Neural crest cell (in vitro differentiated cells): ENCODE results near the gene FLYWCH1. TPM values are rescaled to one million over a fixed set of nuclear protein-coding genes. Genes with fewer than 3 reads are reported as not detected.

Experiments used
- DNase-seq: peaks from one replicate; pipeline ENCODE4 v3.0.0; 2021; ENCODE audit warnings: low read depth, mixed read lengths, low spot score
- H3K27ac Mint-ChIP-seq: one replicate; pipeline ENCODE4 v1.8.0; 2021; ENCODE audit warnings: mild to moderate bottlenecking, mixed read lengths; ENCODE audit not compliant: unreplicated experiment
- H3K27me3 Mint-ChIP-seq: 2 replicates; pipeline ENCODE4 v1.8.0; 2021; ENCODE audit warnings: low read depth, mild to moderate bottlenecking, mixed read lengths
- H3K36me3 Mint-ChIP-seq: 2 replicates; pipeline ENCODE4 v1.8.0; 2021; ENCODE audit warnings: low read depth, mild to moderate bottlenecking, mixed read lengths
- H3K4me1 Mint-ChIP-seq: 2 replicates; pipeline ENCODE4 v1.8.0; 2021; ENCODE audit warnings: mixed read lengths
- H3K4me3 Mint-ChIP-seq: one replicate; pipeline ENCODE4 v1.8.0; 2021; ENCODE audit warnings: mild to moderate bottlenecking, mixed read lengths
- H3K9me3 Mint-ChIP-seq: 2 replicates; pipeline ENCODE4 v1.8.0; 2021; ENCODE audit warnings: mixed read lengths
- total RNA-seq: library from RNA; stranded (reverse); gene quantifications from 2 replicates; pipeline ENCODE4 v1.2.1, GENCODE V29; 2021
- TF ChIP-seq, protein P1 (sequence below): fragments of 200-600 bp; sonication (generic); conservative IDR thresholded peaks from 2 replicates; pipeline ENCODE4 v1.5.0; 2021; ENCODE audit warnings: antibody characterized with exemption, mild to moderate bottlenecking

Gene FLYWCH1
- total RNA-seq, 1 donor from 2014 or later: 26.4 TPM

DNA sequence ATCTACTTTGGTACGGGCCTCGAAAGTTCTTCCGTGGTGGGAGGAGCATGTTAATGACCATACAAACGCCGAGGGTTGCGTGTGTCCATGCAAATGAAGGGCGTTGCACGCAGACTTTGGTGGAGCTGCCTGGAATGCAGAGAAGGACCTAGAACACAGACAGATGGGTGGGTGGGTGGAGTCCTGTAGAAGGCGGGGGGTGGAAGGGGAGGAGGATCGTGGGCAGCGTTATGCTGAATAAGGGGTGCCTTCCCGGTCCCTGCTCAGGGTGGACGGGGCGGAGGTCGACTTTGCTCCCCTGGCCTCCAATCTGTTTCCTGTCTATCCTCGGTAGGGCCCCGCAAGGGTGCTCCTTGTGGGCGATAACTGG, 56.6 kb downstream of the FLYWCH1 start:
- peaks cover 40% of the 10 kb centered on the region for H3K27me3 Mint-ChIP-seq
- H3K4me3 Mint-ChIP-seq: peak overlapping the region; percentile 87
- no peak for DNase-seq
- TF ChIP-seq, protein P1, sequence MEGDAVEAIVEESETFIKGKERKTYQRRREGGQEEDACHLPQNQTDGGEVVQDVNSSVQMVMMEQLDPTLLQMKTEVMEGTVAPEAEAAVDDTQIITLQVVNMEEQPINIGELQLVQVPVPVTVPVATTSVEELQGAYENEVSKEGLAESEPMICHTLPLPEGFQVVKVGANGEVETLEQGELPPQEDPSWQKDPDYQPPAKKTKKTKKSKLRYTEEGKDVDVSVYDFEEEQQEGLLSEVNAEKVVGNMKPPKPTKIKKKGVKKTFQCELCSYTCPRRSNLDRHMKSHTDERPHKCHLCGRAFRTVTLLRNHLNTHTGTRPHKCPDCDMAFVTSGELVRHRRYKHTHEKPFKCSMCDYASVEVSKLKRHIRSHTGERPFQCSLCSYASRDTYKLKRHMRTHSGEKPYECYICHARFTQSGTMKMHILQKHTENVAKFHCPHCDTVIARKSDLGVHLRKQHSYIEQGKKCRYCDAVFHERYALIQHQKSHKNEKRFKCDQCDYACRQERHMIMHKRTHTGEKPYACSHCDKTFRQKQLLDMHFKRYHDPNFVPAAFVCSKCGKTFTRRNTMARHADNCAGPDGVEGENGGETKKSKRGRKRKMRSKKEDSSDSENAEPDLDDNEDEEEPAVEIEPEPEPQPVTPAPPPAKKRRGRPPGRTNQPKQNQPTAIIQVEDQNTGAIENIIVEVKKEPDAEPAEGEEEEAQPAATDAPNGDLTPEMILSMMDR: no peak
- H3K9me3 Mint-ChIP-seq: no peaks in the 10 kb centered on the region
- peaks cover 26% of the 10 kb centered on the region for H3K4me1 Mint-ChIP-seq
- H3K36me3 Mint-ChIP-seq: peaks cover 5% of the 10 kb centered on the region
- H3K27ac Mint-ChIP-seq: no peak overlapping the region

GRCh38 chr16:2968738-2969544, 57.2 kb downstream of the FLYWCH1 start, which contains the start of gene PAQR4:
Gene PAQR4, plus strand, starts transcription at chr16:2969348. Its CDS starts 327 bp downstream, at chr16:2969675.
- Mint-ChIP-seq H3K27ac (no peak within 1 kb of the TSS), H3K9me3 (no peaks in the 10 kb centered on the region), H3K27me3 (peaks cover 35% of the 10 kb centered on the region), H3K4me3 (peak within 1 kb of the TSS; percentile 87), H3K36me3 (peaks cover 5% of the 10 kb centered on the region), H3K4me1 (peaks cover 26% of the 10 kb centered on the region)
- TF ChIP-seq, protein P1: no peak
- DNase-seq: peak; percentile 84

DNA sequence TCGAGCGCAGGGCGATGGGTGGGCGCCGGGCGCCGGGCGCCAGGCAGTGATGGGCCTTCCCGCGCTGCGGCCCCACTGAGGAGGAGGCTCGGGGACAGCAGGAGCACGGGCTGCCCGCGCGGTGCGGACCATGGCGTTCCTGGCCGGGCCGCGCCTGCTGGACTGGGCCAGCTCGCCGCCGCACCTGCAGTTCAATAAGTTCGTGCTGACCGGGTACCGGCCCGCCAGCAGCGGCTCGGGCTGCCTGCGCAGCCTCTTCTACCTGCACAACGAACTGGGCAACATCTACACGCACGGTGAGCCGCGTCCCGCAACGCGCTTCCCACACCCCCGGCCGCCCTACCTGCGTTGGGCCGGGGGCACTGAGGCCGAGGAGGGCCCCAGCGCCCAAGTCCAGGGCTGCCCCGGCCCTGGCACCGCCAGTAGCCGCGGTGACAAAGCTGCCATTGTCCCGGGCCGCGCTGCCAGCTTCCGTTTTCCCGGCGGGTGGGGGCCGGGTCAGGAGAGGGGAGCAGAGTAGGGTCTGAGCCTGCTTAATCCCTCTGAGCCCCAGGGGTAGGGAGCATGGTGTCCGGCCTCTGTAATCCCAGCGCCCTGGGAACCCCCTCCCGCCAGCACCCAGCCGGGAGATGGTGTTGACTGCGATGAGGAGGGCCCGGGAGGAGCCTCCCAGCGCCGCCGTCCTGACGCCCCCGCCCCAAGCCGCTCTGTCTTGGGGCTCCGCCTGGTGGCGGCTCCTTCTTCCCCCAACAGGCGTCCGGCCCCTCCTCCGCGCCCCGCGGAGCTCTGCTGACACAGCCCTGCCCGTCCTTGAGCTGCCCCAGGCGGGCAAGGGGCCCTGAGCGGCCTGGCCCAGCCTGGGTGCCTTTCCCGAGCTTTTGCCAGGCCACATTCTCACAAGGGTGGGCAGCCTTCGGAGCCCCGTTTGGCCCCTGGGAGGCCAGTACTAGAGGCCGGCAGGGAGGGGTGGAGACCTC, 58.1 kb downstream of the FLYWCH1 start:
- Mint-ChIP-seq H3K36me3 (peaks cover 5% of the 10 kb centered on the region), H3K4me3 (peak overlapping the region; percentile 86), H3K27ac (no peak overlapping the region), H3K9me3 (no peaks in the 10 kb centered on the region), H3K27me3 (peaks cover 32% of the 10 kb centered on the region), H3K4me1 (peaks cover 22% of the 10 kb centered on the region)
- TF ChIP-seq, protein P1: peak; percentile 56
- DNase-seq: peak; percentile 60

GRCh38 chr16:2970563-2970962, 58.8 kb downstream of the FLYWCH1 start:
- TF ChIP-seq, protein P1: no peak
- peaks cover 22% of the 10 kb centered on the region for H3K4me1 Mint-ChIP-seq
- H3K4me3 Mint-ChIP-seq: peak overlapping the region; percentile 86
- H3K36me3 Mint-ChIP-seq: peaks cover 5% of the 10 kb centered on the region
- H3K9me3 Mint-ChIP-seq: no peaks in the 10 kb centered on the region
- DNase-seq: no peak
- peaks cover 27% of the 10 kb centered on the region for H3K27me3 Mint-ChIP-seq
- H3K27ac Mint-ChIP-seq: peak overlapping the region; percentile 19

- H3K4me1 Mint-ChIP-seq: peaks cover 22% of the 10 kb centered on the region
- DNase-seq: no peak
- peaks cover 5% of the 10 kb centered on the region for H3K36me3 Mint-ChIP-seq
- peak overlapping the region; percentile 19 for H3K27ac Mint-ChIP-seq
- peak overlapping the region; percentile 89 for H3K4me3 Mint-ChIP-seq
- no peaks in the 10 kb centered on the region for H3K9me3 Mint-ChIP-seq
- H3K27me3 Mint-ChIP-seq: peaks cover 24% of the 10 kb centered on the region
- TF ChIP-seq, protein P1: no peak
These were observed 59.6 kb downstream of the FLYWCH1 start for GRCh38 chr16:2971134-2971984.
